Gastroesophageal sphincter (tissue), 3 donors: ENCODE data around the gene LILRA5.

ENCODE experiments used
- EP300 ChIP-seq: sonication (generic); formaldehyde crosslinking; IDR thresholded peaks from one replicate; pipeline ENCODE4 v1.6.1; 2017; ENCODE audit warnings: antibody characterized with exemption, mild to moderate bottlenecking
- POLR2AphosphoS5 ChIP-seq: sonication (generic); formaldehyde crosslinking; IDR thresholded peaks from one replicate; pipeline ENCODE4 v1.6.1; 2017; ENCODE audit warnings: antibody characterized with exemption
- TF ChIP-seq, protein P1 (sequence below), 4 experiments: fragments of 200-600 bp in 2 of 4; fragments of 450-650 bp in 2 of 4; sonication (generic) in 1 of 4; IDR thresholded peaks; one replicate each; pipeline ENCODE4 v1.5.1; 2017 to 2019; ENCODE audit warnings: antibody characterized with exemption in 4 of 4, mild to moderate bottlenecking in 2 of 4, moderate library complexity in 2 of 4

- TF ChIP-seq, protein P1, sequence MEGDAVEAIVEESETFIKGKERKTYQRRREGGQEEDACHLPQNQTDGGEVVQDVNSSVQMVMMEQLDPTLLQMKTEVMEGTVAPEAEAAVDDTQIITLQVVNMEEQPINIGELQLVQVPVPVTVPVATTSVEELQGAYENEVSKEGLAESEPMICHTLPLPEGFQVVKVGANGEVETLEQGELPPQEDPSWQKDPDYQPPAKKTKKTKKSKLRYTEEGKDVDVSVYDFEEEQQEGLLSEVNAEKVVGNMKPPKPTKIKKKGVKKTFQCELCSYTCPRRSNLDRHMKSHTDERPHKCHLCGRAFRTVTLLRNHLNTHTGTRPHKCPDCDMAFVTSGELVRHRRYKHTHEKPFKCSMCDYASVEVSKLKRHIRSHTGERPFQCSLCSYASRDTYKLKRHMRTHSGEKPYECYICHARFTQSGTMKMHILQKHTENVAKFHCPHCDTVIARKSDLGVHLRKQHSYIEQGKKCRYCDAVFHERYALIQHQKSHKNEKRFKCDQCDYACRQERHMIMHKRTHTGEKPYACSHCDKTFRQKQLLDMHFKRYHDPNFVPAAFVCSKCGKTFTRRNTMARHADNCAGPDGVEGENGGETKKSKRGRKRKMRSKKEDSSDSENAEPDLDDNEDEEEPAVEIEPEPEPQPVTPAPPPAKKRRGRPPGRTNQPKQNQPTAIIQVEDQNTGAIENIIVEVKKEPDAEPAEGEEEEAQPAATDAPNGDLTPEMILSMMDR (IDR thresholded peaks at IDR 0.05), result no peak
- TF ChIP-seq EP300 (no peak), POLR2AphosphoS5 (no peak)
These were observed 24.2 kb upstream of the LILRA5 start for GRCh38 chr19:54336893-54337857.
